ENCODE data around the gene PARP6. TPM values are rescaled to one million over a fixed set of nuclear protein-coding genes. Genes with fewer than 3 reads are reported as not detected.

PARP6 gene
- total and polyA plus RNA-seq, 9 of the 15 experiments (the other 6 are each of a cell fraction or from before 2014, with no cell fraction given) = 14.8 to 83.2 (median 28.3) TPM

DNA sequence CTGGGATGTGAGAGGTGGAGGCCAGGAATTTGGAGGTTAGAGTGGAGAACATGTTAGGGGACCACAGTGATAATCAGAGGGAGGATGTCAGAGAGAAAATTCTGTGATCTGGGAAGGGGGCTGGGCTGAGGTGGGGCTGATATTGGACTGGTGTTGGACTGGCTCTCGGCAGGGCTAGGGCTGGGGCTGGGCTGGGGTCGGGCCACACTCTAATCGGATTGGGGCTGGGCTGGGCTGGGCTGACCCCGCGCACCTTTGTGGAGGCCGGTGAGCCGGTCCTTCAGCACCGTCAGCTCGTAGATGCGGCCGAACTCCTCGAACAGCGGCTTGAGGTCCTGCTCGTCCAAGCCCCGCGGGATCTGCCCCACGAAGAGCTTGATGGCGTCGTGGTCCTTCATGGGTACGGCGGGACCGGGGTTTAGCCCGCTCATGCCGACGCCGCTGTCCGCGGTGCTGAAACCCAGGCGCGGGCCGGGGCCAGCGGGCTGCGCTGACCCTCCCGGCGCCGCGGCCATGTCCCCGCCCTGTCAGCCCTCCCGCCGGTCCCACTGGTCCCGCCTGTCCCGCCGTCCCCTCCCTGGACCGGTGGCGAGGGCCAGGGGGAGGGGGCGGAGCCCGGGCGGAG lies 47.1 kb upstream of the PARP6 start (continued):
- no peak for TF ChIP-seq PRPF4 (IDR thresholded peaks at IDR 0.05; ENCODE audit: insufficient read depth, low read depth, low read length, poor library complexity, severe bottlenecking)
- TF ChIP-seq OTX1 (CRISPR knock-in tag; IDR thresholded peaks at IDR 0.05) = no peak
- no peak for TF ChIP-seq PYGO2 (tag; IDR thresholded peaks at IDR 0.05)
- no peak for TF ChIP-seq NR4A1 (CRISPR knock-in tag; IDR thresholded peaks at IDR 0.05)
- TF ChIP-seq NR4A1 (tag; IDR thresholded peaks at IDR 0.05) = no peak
- no peak for TF ChIP-seq ZNF146 (CRISPR knock-in tag; IDR thresholded peaks at IDR 0.05; ENCODE audit: unreplicated experiment)
- no peak for TF ChIP-seq BMI1 (IDR thresholded peaks at IDR 0.05; ENCODE audit: low read length)
- TF ChIP-seq GTF2F1 (IDR thresholded peaks at IDR 0.05; ENCODE audit: low read depth, low read length) = no peak
- no peak for TF ChIP-seq ZNF23 (CRISPR knock-in tag; IDR thresholded peaks at IDR 0.05)
- no peak for TF ChIP-seq SREBF2 (CRISPR knock-in tag; IDR thresholded peaks at IDR 0.05)
- no peak for TF ChIP-seq ZC3H8 (IDR thresholded peaks at IDR 0.05)
- TF ChIP-seq, protein P1, sequence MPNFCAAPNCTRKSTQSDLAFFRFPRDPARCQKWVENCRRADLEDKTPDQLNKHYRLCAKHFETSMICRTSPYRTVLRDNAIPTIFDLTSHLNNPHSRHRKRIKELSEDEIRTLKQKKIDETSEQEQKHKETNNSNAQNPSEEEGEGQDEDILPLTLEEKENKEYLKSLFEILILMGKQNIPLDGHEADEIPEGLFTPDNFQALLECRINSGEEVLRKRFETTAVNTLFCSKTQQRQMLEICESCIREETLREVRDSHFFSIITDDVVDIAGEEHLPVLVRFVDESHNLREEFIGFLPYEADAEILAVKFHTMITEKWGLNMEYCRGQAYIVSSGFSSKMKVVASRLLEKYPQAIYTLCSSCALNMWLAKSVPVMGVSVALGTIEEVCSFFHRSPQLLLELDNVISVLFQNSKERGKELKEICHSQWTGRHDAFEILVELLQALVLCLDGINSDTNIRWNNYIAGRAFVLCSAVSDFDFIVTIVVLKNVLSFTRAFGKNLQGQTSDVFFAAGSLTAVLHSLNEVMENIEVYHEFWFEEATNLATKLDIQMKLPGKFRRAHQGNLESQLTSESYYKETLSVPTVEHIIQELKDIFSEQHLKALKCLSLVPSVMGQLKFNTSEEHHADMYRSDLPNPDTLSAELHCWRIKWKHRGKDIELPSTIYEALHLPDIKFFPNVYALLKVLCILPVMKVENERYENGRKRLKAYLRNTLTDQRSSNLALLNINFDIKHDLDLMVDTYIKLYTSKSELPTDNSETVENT (CRISPR knock-in tag; IDR thresholded peaks at IDR 0.05) = 0 out of 2 replicates have a peak, but pooled peaks have one; percentile 54
- no peak for TF ChIP-seq EWSR1 (IDR thresholded peaks at IDR 0.05; ENCODE audit: borderline replicate concordance, low read depth, partially characterized antibody)
- no peak for TF ChIP-seq ZNF561 (CRISPR knock-in tag; conservative IDR thresholded peaks at IDR 0.05)
- no peak for TF ChIP-seq FOXK2 (conservative IDR thresholded peaks at IDR 0.05 in 1 of 2, IDR thresholded peaks at IDR 0.05 in 1 of 2; ENCODE audit: low read depth in 2 of 2)
- no peak for TF ChIP-seq ZKSCAN1 (IDR thresholded peaks at IDR 0.05; ENCODE audit: low read depth, low read length)
- TF ChIP-seq, protein P2, sequence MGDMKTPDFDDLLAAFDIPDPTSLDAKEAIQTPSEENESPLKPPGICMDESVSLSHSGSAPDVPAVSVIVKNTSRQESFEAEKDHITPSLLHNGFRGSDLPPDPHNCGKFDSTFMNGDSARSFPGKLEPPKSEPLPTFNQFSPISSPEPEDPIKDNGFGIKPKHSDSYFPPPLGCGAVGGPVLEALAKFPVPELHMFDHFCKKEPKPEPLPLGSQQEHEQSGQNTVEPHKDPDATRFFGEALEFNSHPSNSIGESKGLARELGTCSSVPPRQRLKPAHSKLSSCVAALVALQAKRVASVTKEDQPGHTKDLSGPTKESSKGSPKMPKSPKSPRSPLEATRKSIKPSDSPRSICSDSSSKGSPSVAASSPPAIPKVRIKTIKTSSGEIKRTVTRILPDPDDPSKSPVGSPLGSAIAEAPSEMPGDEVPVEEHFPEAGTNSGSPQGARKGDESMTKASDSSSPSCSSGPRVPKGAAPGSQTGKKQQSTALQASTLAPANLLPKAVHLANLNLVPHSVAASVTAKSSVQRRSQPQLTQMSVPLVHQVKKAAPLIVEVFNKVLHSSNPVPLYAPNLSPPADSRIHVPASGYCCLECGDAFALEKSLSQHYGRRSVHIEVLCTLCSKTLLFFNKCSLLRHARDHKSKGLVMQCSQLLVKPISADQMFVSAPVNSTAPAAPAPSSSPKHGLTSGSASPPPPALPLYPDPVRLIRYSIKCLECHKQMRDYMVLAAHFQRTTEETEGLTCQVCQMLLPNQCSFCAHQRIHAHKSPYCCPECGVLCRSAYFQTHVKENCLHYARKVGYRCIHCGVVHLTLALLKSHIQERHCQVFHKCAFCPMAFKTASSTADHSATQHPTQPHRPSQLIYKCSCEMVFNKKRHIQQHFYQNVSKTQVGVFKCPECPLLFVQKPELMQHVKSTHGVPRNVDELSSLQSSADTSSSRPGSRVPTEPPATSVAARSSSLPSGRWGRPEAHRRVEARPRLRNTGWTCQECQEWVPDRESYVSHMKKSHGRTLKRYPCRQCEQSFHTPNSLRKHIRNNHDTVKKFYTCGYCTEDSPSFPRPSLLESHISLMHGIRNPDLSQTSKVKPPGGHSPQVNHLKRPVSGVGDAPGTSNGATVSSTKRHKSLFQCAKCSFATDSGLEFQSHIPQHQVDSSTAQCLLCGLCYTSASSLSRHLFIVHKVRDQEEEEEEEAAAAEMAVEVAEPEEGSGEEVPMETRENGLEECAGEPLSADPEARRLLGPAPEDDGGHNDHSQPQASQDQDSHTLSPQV (IDR thresholded peaks at IDR 0.05) = no peak
- TF ChIP-seq, protein P3, sequence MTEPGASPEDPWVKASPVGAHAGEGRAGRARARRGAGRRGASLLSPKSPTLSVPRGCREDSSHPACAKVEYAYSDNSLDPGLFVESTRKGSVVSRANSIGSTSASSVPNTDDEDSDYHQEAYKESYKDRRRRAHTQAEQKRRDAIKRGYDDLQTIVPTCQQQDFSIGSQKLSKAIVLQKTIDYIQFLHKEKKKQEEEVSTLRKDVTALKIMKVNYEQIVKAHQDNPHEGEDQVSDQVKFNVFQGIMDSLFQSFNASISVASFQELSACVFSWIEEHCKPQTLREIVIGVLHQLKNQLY (CRISPR knock-in tag; conservative IDR thresholded peaks at IDR 0.05) = peak in 1 of 2 experiments; percentile 75; a peak in 1 of 4 replicates
- no peak for TF ChIP-seq HNRNPLL (IDR thresholded peaks at IDR 0.05; ENCODE audit: low read depth, low read length, poor library complexity, severe bottlenecking)
- TF ChIP-seq EP300 (IDR thresholded peaks at IDR 0.05; ENCODE audit: low read length) = no peak
- TF ChIP-seq ZEB2 (IDR thresholded peaks at IDR 0.05) = no peak
- no peak for TF ChIP-seq MYBL2 (IDR thresholded peaks at IDR 0.05; ENCODE audit: low read depth)
- TF ChIP-seq MYBL2 (CRISPR knock-in tag; IDR thresholded peaks at IDR 0.05; ENCODE audit: borderline replicate concordance) = no peak
- TF ChIP-seq BACH1 (tag; IDR thresholded peaks at IDR 0.05) = no peak
